Medulla oblongata (tissue), 1 donor: Measurements from ENCODE around the gene PSMC3IP.
A peak's percentile ranks its signal among the peaks of the same experiment; 100 is the strongest.
"Not testable (repeated sequence)": the region's sequence is repeated elsewhere in the genome, so short reads cannot be mapped to it uniquely, and the experiment has no call there.

Source experiments
- DNase-seq: peaks from one replicate; pipeline ENCODE4 v3.0.0-alpha.2; 2015; ENCODE audit errors: extremely low spot score

PSMC3IP gene

GRCh38 chr17:42577532-42578281, at the start of gene PSMC3IP:
TSS of gene PSMC3IP (minus strand) at chr17:42577729. CDS start at chr17:42577686, 43 bp downstream.
- DNase-seq, result peak; percentile 96

- no peak for DNase-seq
Measured at GRCh38 chr17:42623732-42624596, 46.4 kb upstream of the PSMC3IP start.

- no peak for DNase-seq
Measured at GRCh38 chr17:42623271-42623670, 45.7 kb upstream of the PSMC3IP start.

GRCh38 chr17:42621987-42622386, 44.5 kb upstream of the PSMC3IP start:
- DNase-seq, result not testable (repeated sequence)

- DNase-seq, result peak; percentile 9
Measured at GRCh38 chr17:42618442-42619150, 41.1 kb upstream of the PSMC3IP start.

- DNase-seq, result no peak
Measured at GRCh38 chr17:42617956-42618431, 40.5 kb upstream of the PSMC3IP start.

GRCh38 chr17:42613699-42614295, 36.3 kb upstream of the PSMC3IP start:
- DNase-seq, result no peak

GRCh38 chr17:42612013-42612412, 34.5 kb upstream of the PSMC3IP start:
- no peak for DNase-seq

GRCh38 chr17:42609814-42610801, 32.6 kb upstream of the PSMC3IP start:
- not testable (repeated sequence) for DNase-seq

GRCh38 chr17:42609182-42609813, 31.8 kb upstream of the PSMC3IP start, which contains the start of the genes RETREG3 and TUBG1:
TSS of gene RETREG3 (minus strand) at chr17:42609374. CDS start at chr17:42609324, 50 bp downstream.
TSS of gene TUBG1 (plus strand) at chr17:42609683. CDS start at chr17:42609738, 55 bp downstream.
- peak; percentile 100 for DNase-seq

- no peak for DNase-seq
Measured at GRCh38 chr17:42608305-42609181, 31.0 kb upstream of the PSMC3IP start.

- DNase-seq, result no peak
Measured at GRCh38 chr17:42607769-42608168, 30.2 kb upstream of the PSMC3IP start.

- no peak for DNase-seq
Measured at GRCh38 chr17:42603318-42603717, 25.8 kb upstream of the PSMC3IP start.

- peak; percentile 68 for DNase-seq
Measured at GRCh38 chr17:42598905-42599304, 21.4 kb upstream of the PSMC3IP start.

- DNase-seq, result no peak
Measured at GRCh38 chr17:42596386-42596785, 18.9 kb upstream of the PSMC3IP start.

GRCh38 chr17:42591411-42591810, 13.9 kb upstream of the PSMC3IP start:
- no peak for DNase-seq

GRCh38 chr17:42590886-42591285, 13.4 kb upstream of the PSMC3IP start:
- DNase-seq, result no peak

GRCh38 chr17:42586514-42587230, 9.1 kb upstream of the PSMC3IP start:
- no peak for DNase-seq
